IMR-90 (cell line): ENCODE measurements around the gene PITRM1. TPM values are rescaled to one million over a fixed set of nuclear protein-coding genes. Genes with fewer than 3 reads are reported as not detected.

Source experiments
- ATAC-seq: fragments of 200-7000 bp; cut with Tn5 transposase; 2 replicates; pipeline ENCODE4 v1.9.1; 2020; ENCODE audit warnings: low read depth, mild to moderate bottlenecking, moderate library complexity
- BruUV-seq: library from RNA; stranded (reverse); fragments of 400-500 nt; replicated peaks from 2 replicates; lab custom pipeline; 2021; lab: Mats Ljungman, UMichigan
- CTCF ChIA-PET: fragments of 300-600 bp; formaldehyde crosslinking; extraction: SDS; loops from one replicate; lab custom pipeline; 2021; ENCODE audit warnings: antibody characterized with exemption; lab: Yijun Ruan, JAX
- POLR2A ChIA-PET: fragments of 300-600 bp; sonication (Branson Sonifier 250); formaldehyde crosslinking; loops from one replicate; lab custom pipeline; 2022; ENCODE audit warnings: antibody characterized with exemption; ENCODE audit not compliant: unreplicated experiment; lab: Charles Lee
- DNase-seq: peaks from one replicate; pipeline ENCODE4 v3.0.0; 2013
- H2AFZ ChIP-seq: replicated peaks from 2 replicates; pipeline ENCODE3; 2013; ENCODE audit warnings: low read length, mild to moderate bottlenecking; ENCODE audit not compliant: poor library complexity
- H2AK5ac ChIP-seq: 2 replicates; pipeline ENCODE4 v1.6.1; 2013; ENCODE audit warnings: low read depth, low read length, inconsistent platforms
- H2AK9ac ChIP-seq: replicated peaks from 2 replicates; pipeline ENCODE3; 2013; ENCODE audit warnings: mild to moderate bottlenecking, low read depth, low read length, moderate library complexity; ENCODE audit not compliant: poor library complexity
- H2BK120ac ChIP-seq: 2 replicates; pipeline ENCODE4 v1.6.1; 2013; ENCODE audit warnings: low read depth, low read length, inconsistent platforms
- H2BK15ac ChIP-seq: 3 replicates; pipeline ENCODE4 v1.6.1; 2013; ENCODE audit warnings: low read depth, low read length, inconsistent platforms
- H2BK20ac ChIP-seq: 2 replicates; pipeline ENCODE4 v1.6.1; 2013; ENCODE audit warnings: low read depth, mild to moderate bottlenecking, inconsistent platforms, low read length, moderate library complexity
- H2BK5ac ChIP-seq: 2 replicates; pipeline ENCODE4 v1.6.1; 2013; ENCODE audit warnings: mild to moderate bottlenecking, low read depth, low read length, inconsistent platforms; ENCODE audit not compliant: poor library complexity, severe bottlenecking
- H3K14ac ChIP-seq: replicated peaks from 2 replicates; pipeline ENCODE4 v1.6.1; 2013; ENCODE audit warnings: low read depth, low read length, inconsistent platforms
- H3K18ac ChIP-seq: 2 replicates; pipeline ENCODE4 v1.6.1; 2013; ENCODE audit warnings: low read depth, low read length, control low read depth
- H3K23ac ChIP-seq: 2 replicates; pipeline ENCODE4 v1.6.1; 2013; ENCODE audit warnings: low read depth, low read length, inconsistent platforms
- H3K27ac ChIP-seq: 2 replicates; pipeline ENCODE4 v1.5.1; 2013; ENCODE audit warnings: mild to moderate bottlenecking, control low read depth, low read length; ENCODE audit not compliant: insufficient read depth
- H3K27me3 ChIP-seq: 2 replicates; pipeline ENCODE4 v1.6.1; 2013; ENCODE audit warnings: low read length; ENCODE audit not compliant: control insufficient read depth, insufficient read depth
- H3K36me3 ChIP-seq: 2 replicates; pipeline ENCODE4 v1.6.1; 2013; ENCODE audit warnings: low read length, mixed read lengths; ENCODE audit not compliant: control insufficient read depth, insufficient read depth
- H3K4ac ChIP-seq: 2 replicates; pipeline ENCODE4 v1.6.1; 2013; ENCODE audit warnings: low read depth, low read length, inconsistent platforms
- H3K4me1 ChIP-seq: 2 replicates; pipeline ENCODE4 v1.6.1; 2013; ENCODE audit warnings: low read length, mixed read lengths; ENCODE audit not compliant: control insufficient read depth, insufficient read depth
- H3K4me2 ChIP-seq: 2 replicates; pipeline ENCODE4 v1.6.1; 2013; ENCODE audit warnings: low read depth, mild to moderate bottlenecking, control low read depth, low read length, moderate library complexity
- H3K4me3 ChIP-seq: 2 replicates; pipeline ENCODE4 v1.5.1; 2013; ENCODE audit warnings: low read depth, mild to moderate bottlenecking, control low read depth, low read length, moderate library complexity; ENCODE audit not compliant: insufficient read depth
- H3K56ac ChIP-seq: 2 replicates; pipeline ENCODE4 v1.6.1; 2013; ENCODE audit warnings: low read length, inconsistent platforms; ENCODE audit not compliant: insufficient read depth; ENCODE audit errors: extremely low read depth
- H3K79me1 ChIP-seq, 2 experiments: 2 replicates each; pipeline ENCODE4 v1.6.1; 2013; ENCODE audit warnings: low read length in 2 of 2, inconsistent platforms in 1 of 2, low read depth in 1 of 2
- H3K9ac ChIP-seq: 2 replicates; pipeline ENCODE4 v1.6.1; 2013; ENCODE audit warnings: low read depth, low read length, control low read depth
- H3K9me1 ChIP-seq: 2 replicates; pipeline ENCODE4 v1.6.1; 2013; ENCODE audit warnings: low read length, inconsistent platforms; ENCODE audit not compliant: insufficient read depth
- H3K9me3 ChIP-seq: 2 replicates; pipeline ENCODE4 v1.6.1; 2013; ENCODE audit warnings: low read length; ENCODE audit not compliant: control insufficient read depth, insufficient read depth
- H4K20me1 ChIP-seq: 2 replicates; pipeline ENCODE4 v1.6.1; 2013; ENCODE audit warnings: low read length, inconsistent platforms; ENCODE audit not compliant: insufficient read depth
- H4K5ac ChIP-seq: 2 replicates; pipeline ENCODE4 v1.6.1; 2013; ENCODE audit warnings: mild to moderate bottlenecking, low read depth, low read length, control low read depth
- H4K8ac ChIP-seq, 2 experiments: 2 replicates each; pipeline ENCODE4 v1.6.1; 2013; ENCODE audit warnings: low read depth in 2 of 2, low read length in 2 of 2, control low read depth in 1 of 2, inconsistent platforms in 1 of 2
- H4K91ac ChIP-seq: 2 replicates; pipeline ENCODE4 v1.6.1; 2013; ENCODE audit warnings: low read depth, low read length, inconsistent platforms; ENCODE audit not compliant: insufficient read depth
- BHLHE40 ChIP-seq: fragments of 150-350 bp; IDR thresholded peaks from 2 replicates; pipeline ENCODE4 v1.6.1; 2016; ENCODE audit warnings: mild to moderate bottlenecking, low read depth, low read length
- FOS ChIP-seq: fragments of 150-350 bp; IDR thresholded peaks from 2 replicates; pipeline ENCODE4 v1.6.1; 2016; ENCODE audit warnings: low read depth, low read length
- RCOR1 ChIP-seq: IDR thresholded peaks from 2 replicates; pipeline ENCODE4 v1.6.1; 2012; ENCODE audit warnings: mild to moderate bottlenecking, low read length, improper control_type of control experiment; ENCODE audit not compliant: insufficient replicate concordance
- SMC3 ChIP-seq: fragments of 150-350 bp; IDR thresholded peaks from 2 replicates; pipeline ENCODE4 v1.6.1; 2016; ENCODE audit warnings: low read depth, mild to moderate bottlenecking, antibody characterized with exemption, low read length, moderate library complexity
- WGBS, 2 experiments: methylation state at CpG; one replicate each; pipeline versions ENCODE4 v1.1.5 to v1.1.7; 2013; ENCODE audit warnings: missing lambda C conversion rate in 2 of 2; ENCODE audit not compliant: insufficient read length in 1 of 2; ENCODE audit errors: extremely low coverage in 2 of 2; 5-methylcytosine and 5-hydroxymethylcytosine counted together
- dilution Hi-C: fragments of 300-500 bp; cut with HindIII; formaldehyde crosslinking; loops from one replicate; pipeline ENCODE4 v1.14.3; 2018; ENCODE audit warnings: low sequenced_read_pairs; ENCODE audit not compliant: unreplicated experiment
- in situ Hi-C: fragments of 300-500 bp; cut with MboI; formaldehyde crosslinking; loops from 3 replicates; pipeline ENCODE4 v1.14.3; 2019; ENCODE audit warnings: low sequenced_read_pairs, inconsistent platforms, mixed read lengths
- intact Hi-C: fragments of 100-400 bp; cut with micrococcal nuclease; formaldehyde crosslinking; loops from 2 replicates; pipeline ENCODE4 v1.10.0; 2022
- polyA plus RNA-seq, 3 experiments: library from polyadenylated mRNA; depleted of rRNA; stranded (reverse); fragments of >200 nt; gene quantifications; 2 replicates each; pipeline ENCODE4 v1.2.3, GENCODE V29; 2012; ENCODE audit warnings: low replicate concordance in 1 of 3
- total RNA-seq: library from RNA; depleted of rRNA; stranded (reverse); fragments of >200 nt; gene quantifications from 2 replicates; pipeline ENCODE4 v1.2.3, GENCODE V29; 2012
- TF ChIP-seq, protein P1 (sequence below): fragments of 150-350 bp; IDR thresholded peaks from 2 replicates; pipeline ENCODE4 v1.6.1; 2016; ENCODE audit warnings: low read depth, mild to moderate bottlenecking, low read length, moderate library complexity, borderline replicate concordance
- TF ChIP-seq, protein P2 (sequence below): fragments of 150-350 bp; IDR thresholded peaks from 2 replicates; pipeline ENCODE4 v1.6.1; 2017; ENCODE audit warnings: mild to moderate bottlenecking, antibody characterized with exemption, low read length, low read depth

The PITRM1 gene
- total and polyA plus RNA-seq, 2 of the 4 experiments (the other 2 are of a cell fraction), result 97.1 to 124 TPM

DNA sequence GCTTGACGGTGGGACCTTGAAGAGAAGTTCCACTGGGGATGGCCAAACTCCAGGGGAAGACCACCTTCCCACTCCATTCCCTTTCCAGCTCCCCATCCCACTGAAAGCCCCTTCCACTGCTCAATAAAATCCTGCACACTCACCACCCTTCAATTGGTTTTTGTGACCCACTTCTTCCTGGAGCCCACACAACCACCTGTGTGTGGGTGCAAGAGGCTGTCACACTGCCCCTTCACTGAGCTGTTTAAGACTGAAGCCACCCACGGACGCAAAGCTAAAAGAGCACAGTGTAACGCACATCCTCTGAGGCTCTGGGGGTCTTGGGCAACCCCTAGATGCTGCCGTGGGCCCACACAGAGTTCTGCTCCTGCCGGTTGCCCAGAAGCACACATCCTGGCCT, 12.8 kb upstream of the PITRM1 start:
- WGBS, 2 experiments, result no CpG with 5 or more reads among the region's 6 CpGs
- no peak overlapping the region for H4K5ac ChIP-seq
- no peak overlapping the region for H3K9ac ChIP-seq
- H2BK120ac ChIP-seq, result no peak overlapping the region
- no peak overlapping the region for H3K18ac ChIP-seq
- no peak overlapping the region for H3K56ac ChIP-seq
- no peak overlapping the region for H3K14ac ChIP-seq
- no peaks in the 10 kb centered on the region for H3K36me3 ChIP-seq
- no peaks in the 10 kb centered on the region; the same call in 1 of the 2 replicates for H3K9me3 ChIP-seq
- CTCF ChIA-PET, result no interaction called here
- H4K20me1 ChIP-seq, result no peaks in the 10 kb centered on the region
- BruUV-seq, result no TSS peak
- H3K27me3 ChIP-seq, result peaks cover 16% of the 10 kb centered on the region
- ATAC-seq (no peak), DNase-seq (no peak)
- dilution Hi-C loops (no loop called here), in situ Hi-C loops (loop anchor here (10.0 kb wide), 1 partner anchor 1469 kb away; no protein-coding TSS in a partner anchor), intact Hi-C loops (no loop called here)
- H3K9me1 ChIP-seq, result no peaks in the 10 kb centered on the region; the same call in 1 of the 2 replicates
- H3K27ac ChIP-seq, result no peak overlapping the region
- H3K79me1 ChIP-seq, result no peaks in the 10 kb centered on the region
- TF ChIP-seq, protein P1, sequence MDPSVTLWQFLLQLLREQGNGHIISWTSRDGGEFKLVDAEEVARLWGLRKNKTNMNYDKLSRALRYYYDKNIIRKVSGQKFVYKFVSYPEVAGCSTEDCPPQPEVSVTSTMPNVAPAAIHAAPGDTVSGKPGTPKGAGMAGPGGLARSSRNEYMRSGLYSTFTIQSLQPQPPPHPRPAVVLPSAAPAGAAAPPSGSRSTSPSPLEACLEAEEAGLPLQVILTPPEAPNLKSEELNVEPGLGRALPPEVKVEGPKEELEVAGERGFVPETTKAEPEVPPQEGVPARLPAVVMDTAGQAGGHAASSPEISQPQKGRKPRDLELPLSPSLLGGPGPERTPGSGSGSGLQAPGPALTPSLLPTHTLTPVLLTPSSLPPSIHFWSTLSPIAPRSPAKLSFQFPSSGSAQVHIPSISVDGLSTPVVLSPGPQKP, result no peak
- TF ChIP-seq FOS (no peak), RCOR1 (no peak), SMC3 (no peak), BHLHE40 (no peak)
- TF ChIP-seq, protein P2, sequence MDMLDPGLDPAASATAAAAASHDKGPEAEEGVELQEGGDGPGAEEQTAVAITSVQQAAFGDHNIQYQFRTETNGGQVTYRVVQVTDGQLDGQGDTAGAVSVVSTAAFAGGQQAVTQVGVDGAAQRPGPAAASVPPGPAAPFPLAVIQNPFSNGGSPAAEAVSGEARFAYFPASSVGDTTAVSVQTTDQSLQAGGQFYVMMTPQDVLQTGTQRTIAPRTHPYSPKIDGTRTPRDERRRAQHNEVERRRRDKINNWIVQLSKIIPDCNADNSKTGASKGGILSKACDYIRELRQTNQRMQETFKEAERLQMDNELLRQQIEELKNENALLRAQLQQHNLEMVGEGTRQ, result no peak
- no peak overlapping the region for H2BK20ac ChIP-seq
- H2BK5ac ChIP-seq, result no peak overlapping the region
- H2AK9ac ChIP-seq, result no peak overlapping the region
- no peak overlapping the region for H4K91ac ChIP-seq
- no peak overlapping the region for H2AFZ ChIP-seq
- H2BK15ac ChIP-seq, result no peak overlapping the region
- no peak overlapping the region for H3K4me3 ChIP-seq
- H3K23ac ChIP-seq, result no peak overlapping the region
- no peak overlapping the region for H4K8ac ChIP-seq
- H3K4me1 ChIP-seq, result no peaks in the 10 kb centered on the region
- H2AK5ac ChIP-seq, result no peak overlapping the region
- POLR2A ChIA-PET, result no interaction called here
- no peak overlapping the region for H3K4ac ChIP-seq
- no peak overlapping the region for H3K4me2 ChIP-seq
